Left renal pelvis (tissue), 4 donors: ENCODE results near the gene ATAD3C. TPM values are rescaled to one million over a fixed set of nuclear protein-coding genes. Genes with fewer than 3 reads are reported as not detected.
"Not testable (repeated sequence)": the region's sequence is repeated elsewhere in the genome, so short reads cannot be mapped to it uniquely, and the experiment has no call there.

Experiments
- DNase-seq, 4 donors: peaks; one replicate each; pipeline ENCODE4 v3.0.0-alpha.2; 2013; ENCODE audit warnings: low read depth in 4 of 4, low spot score in 3 of 4
- polyA plus RNA-seq, 4 donors: library from polyadenylated mRNA; unstranded; fragments of 120-200 nt; gene quantifications; one replicate each; pipeline ENCODE4 v1.2.1, GENCODE V29; 2013; ENCODE audit not compliant: insufficient read length in 4 of 4

The ATAD3C gene
- polyA plus RNA-seq, 4 donors: 0.41 to 4.7 (median 1.9) TPM

DNA sequence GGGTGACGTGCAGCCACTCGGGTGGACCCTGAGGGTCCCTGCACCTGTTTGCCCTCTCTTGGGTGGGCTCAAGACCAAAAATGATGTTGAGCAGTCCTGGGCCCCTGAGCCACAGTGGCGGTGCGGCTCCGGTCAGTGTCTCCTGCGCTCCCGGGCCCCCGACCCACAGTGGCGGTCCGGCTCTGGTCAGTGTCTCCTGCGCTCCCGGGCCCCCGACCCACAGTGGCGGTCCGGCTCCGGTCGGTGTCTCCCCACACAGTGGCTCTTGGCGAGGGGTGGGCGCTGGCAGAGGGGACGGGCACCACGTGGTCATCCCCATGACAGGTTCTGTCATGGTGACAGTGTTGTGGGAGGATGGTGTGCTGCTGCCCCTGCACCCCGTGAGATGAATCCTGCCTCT is 44.8 kb downstream of the ATAD3C start:
- DNase-seq: not testable (repeated sequence)

GRCh38 chr1:1495461-1495975 is 46.0 kb downstream of the ATAD3C start:
- not testable (repeated sequence) for DNase-seq

DNA sequence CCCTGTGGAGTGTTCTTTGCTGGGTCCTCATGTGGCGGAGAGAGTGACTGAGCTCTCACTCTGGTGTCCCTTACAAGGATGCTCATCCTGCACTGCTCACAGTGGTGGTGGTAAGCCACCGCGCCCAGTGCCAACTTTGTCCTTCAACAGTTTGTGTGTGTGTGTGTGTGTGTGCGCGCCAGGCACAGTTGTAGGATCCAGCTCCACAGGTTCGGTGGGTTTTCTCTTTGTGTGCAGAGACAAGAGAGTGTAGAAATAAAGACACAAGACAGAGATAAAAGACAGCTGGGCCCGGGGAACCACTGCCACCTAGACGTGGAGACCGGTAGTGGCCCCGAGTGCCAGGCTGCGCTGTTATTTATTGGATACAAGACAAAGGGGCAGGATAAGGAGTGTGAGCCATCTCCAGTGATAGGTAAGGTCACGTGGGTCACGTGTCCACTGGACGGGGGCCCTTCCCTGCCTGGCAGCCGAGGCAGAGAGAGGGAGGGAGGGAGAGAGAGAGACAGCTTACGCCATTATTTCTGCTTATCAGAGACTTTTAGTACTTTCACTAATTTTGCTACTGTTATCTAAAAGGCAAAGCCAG is 55.4 kb downstream of the ATAD3C start:
- peak in 3 of 4 donors; percentile 28 to 42 (median 36) for DNase-seq

- not testable (repeated sequence) for DNase-seq
Measured at GRCh38 chr1:1505366-1505798, 55.9 kb downstream of the ATAD3C start.

GRCh38 chr1:1505801-1506200 is 56.3 kb downstream of the ATAD3C start:
- not testable (repeated sequence) for DNase-seq

- no peak for DNase-seq
Measured at GRCh38 chr1:1507305-1507704, 57.8 kb downstream of the ATAD3C start.

GRCh38 chr1:1508775-1509464 is 59.4 kb downstream of the ATAD3C start:
- not testable (repeated sequence) for DNase-seq

DNA sequence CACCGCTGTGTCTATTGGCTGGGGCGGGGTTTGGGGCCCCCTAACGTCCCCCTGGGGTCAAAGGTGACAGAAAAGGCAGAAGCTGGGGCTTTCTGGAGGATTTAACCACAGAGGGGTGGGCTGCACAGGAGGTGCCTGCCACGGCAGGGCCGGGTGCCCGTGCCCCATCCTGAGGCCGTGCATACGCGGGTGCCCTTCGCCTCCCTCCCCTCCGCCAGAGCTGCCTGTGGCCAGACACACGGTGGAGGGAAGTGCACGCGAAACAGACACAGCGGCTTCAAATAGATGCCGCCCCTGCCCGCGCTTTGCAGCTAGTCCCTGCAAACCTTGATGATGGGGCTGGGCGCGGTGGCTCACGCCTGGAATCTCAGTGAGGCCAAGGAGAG is 60.0 kb downstream of the ATAD3C start:
- not testable (repeated sequence) for DNase-seq

DNA sequence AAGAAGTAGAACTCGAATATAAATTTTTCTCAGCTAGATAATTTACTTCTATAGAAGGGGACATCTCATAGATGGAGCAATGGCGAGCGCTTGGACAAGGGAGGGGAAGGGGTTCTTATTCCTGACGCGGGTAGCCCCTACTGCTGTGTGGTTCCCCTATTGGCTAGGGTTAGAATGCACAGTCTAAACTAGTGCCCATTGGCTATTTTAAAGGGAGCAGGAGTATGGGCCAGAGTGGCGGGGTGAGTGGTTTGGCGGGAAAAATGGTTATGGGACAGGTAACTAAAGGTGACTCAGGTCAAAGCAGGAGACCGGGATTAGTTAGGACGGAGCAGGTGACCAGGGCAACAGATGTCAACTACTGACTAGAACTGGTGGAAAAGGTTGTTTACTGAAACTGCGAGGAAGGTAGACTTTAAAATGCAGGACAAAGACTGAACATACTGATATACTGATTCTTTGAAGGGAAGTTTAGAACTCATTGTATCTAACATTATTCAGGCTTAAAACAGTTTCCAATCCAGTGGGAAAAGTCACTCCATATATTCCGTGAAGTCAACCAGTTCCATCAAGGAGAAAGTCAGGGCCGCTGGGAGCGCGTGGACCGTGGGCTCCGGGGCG is 61.5 kb downstream of the ATAD3C start:
- DNase-seq: peak in 1 of 4 donors; percentile 10

- DNase-seq: peak; percentile 92 to 96 (median 95)
Measured at GRCh38 chr1:1511533-1512285, 62.2 kb downstream of the ATAD3C start, which contains the start of gene ATAD3A. ATAD3A (plus strand) TSS chr1:1512162; CDS start chr1:1512269, 107 bp downstream.

GRCh38 chr1:1512425-1512824 is 62.9 kb downstream of the ATAD3C start:
- DNase-seq: not testable (repeated sequence)

DNA sequence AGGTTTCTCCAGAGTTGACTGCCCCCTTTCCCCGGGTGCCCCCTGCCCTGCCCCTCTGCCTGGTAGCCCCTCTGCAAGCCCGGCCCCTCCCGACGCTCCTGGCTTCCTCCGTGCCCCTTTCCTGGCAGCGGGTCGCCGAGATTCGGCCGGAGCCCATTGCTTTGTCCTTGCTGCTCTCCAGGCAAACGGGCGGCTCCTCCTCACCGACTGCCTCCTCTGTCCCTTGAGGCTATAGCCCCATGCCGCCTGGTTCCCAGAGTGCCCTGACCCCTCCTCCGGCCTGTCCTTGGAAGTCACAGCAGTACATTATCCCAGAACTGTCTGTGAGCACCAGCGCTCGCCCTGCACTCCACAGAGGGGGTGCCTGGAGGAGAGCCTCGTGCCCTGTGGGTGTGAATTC is 64.2 kb downstream of the ATAD3C start:
- DNase-seq: not testable (repeated sequence)

DNA sequence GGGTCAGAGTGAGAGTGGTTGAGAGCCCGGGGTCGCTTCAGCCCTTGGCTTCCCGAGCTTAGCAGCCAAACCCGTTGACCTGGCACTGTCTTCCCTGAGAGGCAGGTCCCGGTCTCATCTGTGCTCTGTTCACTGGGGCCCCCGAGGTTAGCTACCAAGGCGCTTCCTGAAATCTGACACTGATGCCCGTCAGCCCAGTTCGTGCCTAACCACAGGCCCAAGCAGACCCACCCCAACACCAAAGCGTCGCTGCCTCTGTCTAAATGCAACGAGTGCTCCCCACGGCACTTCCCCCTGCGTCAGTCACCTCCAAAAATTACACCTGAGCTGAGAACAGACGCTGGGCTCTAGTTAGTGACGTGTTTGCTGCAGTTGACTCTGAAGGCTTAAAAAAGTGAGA is 64.9 kb downstream of the ATAD3C start:
- DNase-seq: not testable (repeated sequence)

DNA sequence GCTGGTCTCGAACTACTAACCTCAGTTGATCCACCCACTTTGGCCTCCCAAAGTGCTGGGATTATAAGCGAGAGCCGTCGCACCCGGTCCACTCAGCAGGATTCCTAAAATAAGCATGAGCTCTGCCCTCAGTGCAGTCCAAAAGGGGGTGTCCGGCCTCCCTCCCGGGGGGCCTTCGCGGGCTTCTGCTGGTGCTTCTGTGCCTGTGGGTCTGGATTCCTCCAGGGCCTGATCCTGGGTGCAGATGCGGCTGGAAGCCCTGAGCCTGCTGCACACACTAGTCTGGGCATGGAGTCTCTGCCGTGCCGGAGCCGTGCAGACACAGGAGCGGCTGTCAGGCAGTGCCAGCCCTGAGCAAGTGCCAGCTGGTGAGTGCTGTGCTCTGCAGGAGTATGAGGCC is 67.4 kb downstream of the ATAD3C start:
- not testable (repeated sequence) for DNase-seq

DNA sequence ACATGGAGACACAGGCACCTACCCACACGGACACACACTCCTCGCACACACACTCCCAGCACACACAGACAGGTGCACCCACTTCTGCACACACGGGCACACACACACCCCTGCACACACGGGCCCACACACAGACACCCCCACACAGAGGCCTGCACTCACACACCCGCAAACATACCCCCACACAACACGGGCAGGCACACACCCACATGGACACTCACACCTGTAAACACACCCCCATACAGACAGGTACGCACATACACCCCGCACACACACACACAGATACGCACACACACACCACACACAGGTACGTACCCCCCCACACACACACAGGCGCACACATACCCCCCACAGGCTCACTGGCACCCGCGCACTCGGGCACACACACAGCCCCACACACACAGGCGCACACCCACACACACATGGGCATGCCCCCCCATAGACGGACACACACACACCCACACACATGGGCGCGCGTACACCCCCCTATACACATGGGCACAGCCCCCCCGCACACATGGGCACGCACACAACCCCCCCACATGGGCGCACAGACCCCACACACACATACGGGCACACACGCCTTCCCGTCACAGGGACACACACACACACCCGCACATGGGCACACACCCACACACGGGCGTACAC is 68.6 kb downstream of the ATAD3C start:
- no peak for DNase-seq

DNA sequence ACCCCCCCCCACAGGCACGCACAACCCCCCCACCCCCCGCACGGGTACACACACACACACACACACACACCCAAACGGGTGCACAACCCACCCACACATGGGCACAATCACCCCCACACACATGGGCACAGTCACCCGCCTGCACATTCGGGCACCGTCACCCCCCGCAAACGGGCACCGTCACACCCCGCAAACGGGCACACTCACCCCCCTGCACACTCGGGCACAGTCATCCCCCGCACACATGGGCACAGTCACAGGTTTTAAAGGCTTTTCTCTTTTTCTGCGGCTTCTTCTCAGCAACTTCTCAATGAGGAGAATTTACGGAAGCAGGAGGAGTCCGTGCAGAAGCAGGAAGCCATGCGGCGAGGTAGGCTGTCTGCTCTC is 69.1 kb downstream of the ATAD3C start:
- not testable (repeated sequence) for DNase-seq
